ENCODE data around the gene SPRING1. TPM values are rescaled to one million over a fixed set of nuclear protein-coding genes. Genes with fewer than 3 reads are reported as not detected.
"Not testable (repeated sequence)": the region's sequence is repeated elsewhere in the genome, so short reads cannot be mapped to it uniquely, and the experiment has no call there.

The SPRING1 gene
- total and polyA plus RNA-seq, 2 experiments from 2014 or later: 16.8 to 21.4 TPM

- Histone ChIP-seq H3K9me3 (ENCODE audit: low read depth) (no peaks in the 10 kb centered on the region), H4K20me1 (ENCODE audit: insufficient read depth) (no peaks in the 10 kb centered on the region), H3K27me3 (replicated peaks; ENCODE audit: insufficient read depth) (no peaks in the 10 kb centered on the region), H3K27ac (no peak overlapping the region), H3K4me2 (ENCODE audit: unreplicated experiment) (no peak overlapping the region), H2AFZ (no peak overlapping the region), H3K9ac (no peak overlapping the region), H3K4me3 (no peak overlapping the region), H3F3A (ENCODE audit: insufficient read depth) (no peaks in the 10 kb centered on the region), H3K36me3 (ENCODE audit: low read depth) (no peaks in the 10 kb centered on the region), H3K9me2 (ENCODE audit: insufficient read depth) (no peaks in the 10 kb centered on the region), H3K79me2 (ENCODE audit: insufficient read depth) (no peaks in the 10 kb centered on the region), H3K4me1 (ENCODE audit: insufficient read depth) (no peaks in the 10 kb centered on the region)
- no peak for DNase-seq
- TF ChIP-seq EZH2phosphoT487 (IDR thresholded peaks at IDR 0.05; ENCODE audit: insufficient read depth, low read depth): no peak
- TF ChIP-seq EZH2 (IDR thresholded peaks at IDR 0.05; ENCODE audit: insufficient read depth, poor library complexity, severe bottlenecking): no peak
- in situ Hi-C loops (cut with MboI): no loop called here
- 76 to 77% methylated on average over 22 of the region's 22 CpGs for WGBS, 2 experiments (ENCODE audit: low coverage in 1 of 2, low lambda C conversion rate in 2 of 2, missing lambda C conversion rate in 2 of 2)
Observed at GRCh38 chr12:116759783-116760621, 22.1 kb upstream of the SPRING1 start.

- H2AFZ ChIP-seq; DNase-seq; H3K79me2 ChIP-seq (ENCODE audit: insufficient read depth); H3K9me3 ChIP-seq (ENCODE audit: low read depth); H3K9ac ChIP-seq; H3K4me2 ChIP-seq (ENCODE audit: unreplicated experiment); H3K4me3 ChIP-seq; H3K9me2 ChIP-seq (ENCODE audit: insufficient read depth); H3F3A ChIP-seq (ENCODE audit: insufficient read depth); H3K4me1 ChIP-seq (ENCODE audit: insufficient read depth); in situ Hi-C loops (cut with MboI); H3K36me3 ChIP-seq (ENCODE audit: low read depth); H3K27me3 ChIP-seq (replicated peaks; ENCODE audit: insufficient read depth); H4K20me1 ChIP-seq (ENCODE audit: insufficient read depth); H3K27ac ChIP-seq: not testable (repeated sequence)
- WGBS, 2 experiments (ENCODE audit: low coverage in 1 of 2, low lambda C conversion rate in 2 of 2, missing lambda C conversion rate in 2 of 2): 77 to 81% methylated on average over 1 of the region's 1 CpG
Observed at GRCh38 chr12:116754783-116755182, 16.9 kb upstream of the SPRING1 start.

GRCh38 chr12:116754097-116754496 lies 16.2 kb upstream of the SPRING1 start:
- H3K4me1 ChIP-seq (ENCODE audit: insufficient read depth); DNase-seq; in situ Hi-C loops (cut with MboI); H3K4me3 ChIP-seq; H3K9me2 ChIP-seq (ENCODE audit: insufficient read depth); H3K36me3 ChIP-seq (ENCODE audit: low read depth); H3K27me3 ChIP-seq (replicated peaks; ENCODE audit: insufficient read depth); H2AFZ ChIP-seq; H3K79me2 ChIP-seq (ENCODE audit: insufficient read depth); H3K9me3 ChIP-seq (ENCODE audit: low read depth); H3K4me2 ChIP-seq (ENCODE audit: unreplicated experiment); H4K20me1 ChIP-seq (ENCODE audit: insufficient read depth); H3F3A ChIP-seq (ENCODE audit: insufficient read depth); H3K9ac ChIP-seq; H3K27ac ChIP-seq: not testable (repeated sequence)
- WGBS, 2 experiments (ENCODE audit: low coverage in 1 of 2, low lambda C conversion rate in 2 of 2, missing lambda C conversion rate in 2 of 2): 75 to 85% methylated on average over 5 of the region's 5 CpGs

- Histone ChIP-seq H3K9me2 (ENCODE audit: insufficient read depth) (no peaks in the 10 kb centered on the region), H3K79me2 (ENCODE audit: insufficient read depth) (no peaks in the 10 kb centered on the region), H3K27ac (no peak overlapping the region), H3K27me3 (replicated peaks; ENCODE audit: insufficient read depth) (no peaks in the 10 kb centered on the region), H3K4me2 (ENCODE audit: unreplicated experiment) (no peak overlapping the region), H3K9ac (no peak overlapping the region), H3K4me1 (ENCODE audit: insufficient read depth) (no peaks in the 10 kb centered on the region), H4K20me1 (ENCODE audit: insufficient read depth) (no peaks in the 10 kb centered on the region), H3K36me3 (ENCODE audit: low read depth) (no peaks in the 10 kb centered on the region), H3K4me3 (no peak overlapping the region), H2AFZ (no peak overlapping the region), H3F3A (ENCODE audit: insufficient read depth) (no peaks in the 10 kb centered on the region), H3K9me3 (ENCODE audit: low read depth) (no peaks in the 10 kb centered on the region)
- TF ChIP-seq EZH2phosphoT487 (IDR thresholded peaks at IDR 0.05; ENCODE audit: insufficient read depth, low read depth) (no peak), EZH2 (IDR thresholded peaks at IDR 0.05; ENCODE audit: insufficient read depth, poor library complexity, severe bottlenecking) (no peak)
- 73 to 91% methylated on average over 4 of the region's 4 CpGs for whole genome bisulfite sequencing, 2 experiments (ENCODE audit: low coverage in 1 of 2, low lambda C conversion rate in 2 of 2, missing lambda C conversion rate in 2 of 2)
- in situ Hi-C loops (cut with MboI): no loop called here
- DNase-seq: no peak
Observed at GRCh38 chr12:116750298-116750697, 12.4 kb upstream of the SPRING1 start.

- no peak for DNase-seq
- TF ChIP-seq EZH2phosphoT487 (IDR thresholded peaks at IDR 0.05; ENCODE audit: insufficient read depth, low read depth): no peak
- TF ChIP-seq EZH2 (IDR thresholded peaks at IDR 0.05; ENCODE audit: insufficient read depth, poor library complexity, severe bottlenecking): no peak
- Histone ChIP-seq H3K27ac (no peak overlapping the region), H3K9ac (no peak overlapping the region), H3K4me2 (ENCODE audit: unreplicated experiment) (no peak overlapping the region), H3K9me3 (ENCODE audit: low read depth) (no peaks in the 10 kb centered on the region), H4K20me1 (ENCODE audit: insufficient read depth) (no peaks in the 10 kb centered on the region), H3K4me1 (ENCODE audit: insufficient read depth) (no peaks in the 10 kb centered on the region), H3K36me3 (ENCODE audit: low read depth) (no peaks in the 10 kb centered on the region), H3K79me2 (ENCODE audit: insufficient read depth) (no peaks in the 10 kb centered on the region), H2AFZ (no peak overlapping the region), H3K9me2 (ENCODE audit: insufficient read depth) (no peaks in the 10 kb centered on the region), H3F3A (ENCODE audit: insufficient read depth) (no peaks in the 10 kb centered on the region), H3K4me3 (no peak overlapping the region), H3K27me3 (replicated peaks; ENCODE audit: insufficient read depth) (no peaks in the 10 kb centered on the region)
- in situ Hi-C loops (cut with MboI): no loop called here
- 74 to 91% methylated on average over 4 to 26 of the region's 26 CpGs for WGBS, 2 experiments (ENCODE audit: low coverage in 1 of 2, low lambda C conversion rate in 2 of 2, missing lambda C conversion rate in 2 of 2)
Observed at GRCh38 chr12:116749884-116750283, 12.0 kb upstream of the SPRING1 start.

All from GM23248 (cell line).